GM23248 (cell line): Measurements from ENCODE around the gene RNPEP. TPM values are rescaled to one million over a fixed set of nuclear protein-coding genes. Genes with fewer than 3 reads are reported as not detected.
"Not testable (repeated sequence)": the region's sequence is repeated elsewhere in the genome, so short reads cannot be mapped to it uniquely, and the experiment has no call there.

Experiments
- DNase-seq: peaks from one replicate; pipeline ENCODE4 v3.0.0-alpha.2; 2015
- H2AFZ ChIP-seq: fragments of 200-600 bp; sonication (generic); 2 replicates; pipeline ENCODE4 v1.6.1; 2016; ENCODE audit warnings: antibody characterized with exemption
- H3F3A ChIP-seq: fragments of 200-600 bp; sonication (generic); 2 replicates; pipeline ENCODE4 v1.6.1; 2016; ENCODE audit warnings: mild to moderate bottlenecking, antibody characterized with exemption, mixed run types; ENCODE audit not compliant: insufficient read depth
- H3K27ac ChIP-seq: fragments of 200-600 bp; sonication (generic); 2 replicates; pipeline ENCODE4 v1.5.1; 2016; ENCODE audit warnings: mild to moderate bottlenecking
- H3K27me3 ChIP-seq: fragments of 200-600 bp; sonication (generic); replicated peaks from 2 replicates; pipeline ENCODE4 v1.6.1; 2016; ENCODE audit warnings: mild to moderate bottlenecking; ENCODE audit not compliant: insufficient read depth
- H3K36me3 ChIP-seq: fragments of 200-600 bp; sonication (generic); 2 replicates; pipeline ENCODE4 v1.6.1; 2016; ENCODE audit warnings: low read depth, mild to moderate bottlenecking
- H3K4me1 ChIP-seq: fragments of 200-600 bp; sonication (generic); 2 replicates; pipeline ENCODE4 v1.6.1; 2016; ENCODE audit warnings: mild to moderate bottlenecking; ENCODE audit not compliant: insufficient read depth
- H3K4me2 ChIP-seq: fragments of 200-600 bp; sonication (generic); one replicate; pipeline ENCODE4 v1.6.1; 2016; ENCODE audit warnings: mild to moderate bottlenecking; ENCODE audit not compliant: unreplicated experiment
- H3K4me3 ChIP-seq: fragments of 200-600 bp; sonication (generic); 2 replicates; pipeline ENCODE4 v1.5.1; 2016; ENCODE audit warnings: mild to moderate bottlenecking
- H3K79me2 ChIP-seq: fragments of 200-600 bp; sonication (generic); 2 replicates; pipeline ENCODE4 v1.6.1; 2016; ENCODE audit warnings: mild to moderate bottlenecking; ENCODE audit not compliant: insufficient read depth
- H3K9ac ChIP-seq: fragments of 200-600 bp; sonication (generic); 2 replicates; pipeline ENCODE4 v1.6.1; 2016; ENCODE audit warnings: mild to moderate bottlenecking
- H3K9me2 ChIP-seq: fragments of 200-600 bp; sonication (generic); 2 replicates; pipeline ENCODE4 v1.6.1; 2016; ENCODE audit warnings: mixed run types, mild to moderate bottlenecking, moderate library complexity; ENCODE audit not compliant: insufficient read depth
- H3K9me3 ChIP-seq: fragments of 200-600 bp; sonication (generic); one replicate; pipeline ENCODE4 v1.6.1; 2017; ENCODE audit warnings: low read depth
- H4K20me1 ChIP-seq: fragments of 200-600 bp; sonication (generic); 2 replicates; pipeline ENCODE4 v1.6.0; 2016; ENCODE audit not compliant: insufficient read depth
- EZH2 ChIP-seq: fragments of 200-600 bp; sonication (generic); IDR thresholded peaks from 2 replicates; pipeline ENCODE4 v1.6.1; 2018; ENCODE audit warnings: antibody characterized with exemption, mild to moderate bottlenecking; ENCODE audit not compliant: insufficient read depth, poor library complexity, severe bottlenecking
- EZH2phosphoT487 ChIP-seq: fragments of 200-600 bp; sonication (generic); IDR thresholded peaks from 2 replicates; pipeline ENCODE4 v1.6.1; 2018; ENCODE audit warnings: antibody characterized with exemption, moderate library complexity, mild to moderate bottlenecking, low read depth; ENCODE audit not compliant: insufficient read depth
- WGBS, 2 experiments: methylation state at CpG; one replicate each; pipeline ENCODE4 v1.1.6; 2015 to 2017; ENCODE audit warnings: low lambda C conversion rate in 2 of 2, low coverage in 1 of 2; ENCODE audit errors: missing lambda C conversion rate in 2 of 2; 5-methylcytosine and 5-hydroxymethylcytosine counted together
- in situ Hi-C: fragments of 300-500 bp; cut with MboI; formaldehyde crosslinking; loops from 2 replicates; pipeline ENCODE4 v1.15.0; 2020
- polyA plus RNA-seq: library from polyadenylated mRNA; unstranded; fragments of >200 nt; fragmentation: Nextera tagmentation; extraction: Ambion mirVana; gene quantifications from 2 replicates; pipeline ENCODE4 v1.2.1, GENCODE V29; 2016
- total RNA-seq: library from RNA; depleted of rRNA; stranded (reverse); fragments of >200 nt; shearing (Covaris generic); gene quantifications from 2 replicates; pipeline ENCODE4 v1.2.3, GENCODE V29; 2014

RNPEP gene
- total and polyA plus RNA-seq, 2 experiments from 2014 or later = 68.6 to 80.5 TPM

- Histone ChIP-seq H2AFZ (no peak overlapping the region), H4K20me1 (no peaks in the 10 kb centered on the region), H3K9me3 (no peaks in the 10 kb centered on the region), H3K4me2 (no peak overlapping the region), H3K79me2 (no peaks in the 10 kb centered on the region), H3K27me3 (no peaks in the 10 kb centered on the region), H3K36me3 (no peaks in the 10 kb centered on the region), H3K4me3 (no peak overlapping the region), H3F3A (no peaks in the 10 kb centered on the region; the same call in 1 of the 2 replicates), H3K4me1 (no peaks in the 10 kb centered on the region), H3K9ac (no peak overlapping the region), H3K9me2 (no peaks in the 10 kb centered on the region), H3K27ac (no peak overlapping the region)
- in situ Hi-C loops = no loop called here
- no peak for DNase-seq
- 89 to 92% methylated on average over 20 to 21 of the region's 21 CpGs for WGBS, 2 experiments
- TF ChIP-seq EZH2 = no peak
- TF ChIP-seq EZH2phosphoT487 = no peak
These were observed 34.6 kb downstream of the RNPEP start for GRCh38 chr1:202016811-202017748.

GRCh38 chr1:202017749-202018467, 35.5 kb downstream of the RNPEP start:
- H2AFZ ChIP-seq = no peak overlapping the region
- H3K4me3 ChIP-seq = no peak overlapping the region
- no peaks in the 10 kb centered on the region for H3K4me1 ChIP-seq
- no peaks in the 10 kb centered on the region for H4K20me1 ChIP-seq
- 46 to 49% methylated on average over 17 to 18 of the region's 18 CpGs for WGBS, 2 experiments
- TF ChIP-seq EZH2 (no peak), EZH2phosphoT487 (no peak)
- no peaks in the 10 kb centered on the region for H3K79me2 ChIP-seq
- DNase-seq = no peak
- no peaks in the 10 kb centered on the region for H3K9me3 ChIP-seq
- no peak overlapping the region for H3K27ac ChIP-seq
- no peaks in the 10 kb centered on the region for H3K36me3 ChIP-seq
- H3K27me3 ChIP-seq = no peaks in the 10 kb centered on the region
- no peak overlapping the region for H3K9ac ChIP-seq
- no peaks in the 10 kb centered on the region; the same call in 1 of the 2 replicates for H3F3A ChIP-seq
- no peaks in the 10 kb centered on the region for H3K9me2 ChIP-seq
- no peak overlapping the region for H3K4me2 ChIP-seq
- in situ Hi-C loops = no loop called here

- Histone ChIP-seq H3K36me3 (no peaks in the 10 kb centered on the region), H3K27me3 (no peaks in the 10 kb centered on the region), H3F3A (no peaks in the 10 kb centered on the region; the same call in 1 of the 2 replicates), H3K27ac (no peak overlapping the region), H3K4me3 (no peak overlapping the region), H4K20me1 (no peaks in the 10 kb centered on the region), H3K4me1 (no peaks in the 10 kb centered on the region), H3K4me2 (no peak overlapping the region), H3K9me3 (no peaks in the 10 kb centered on the region), H3K79me2 (no peaks in the 10 kb centered on the region), H3K9me2 (no peaks in the 10 kb centered on the region), H3K9ac (no peak overlapping the region), H2AFZ (no peak overlapping the region)
- DNase-seq = no peak
- TF ChIP-seq EZH2phosphoT487 (no peak), EZH2 (no peak)
- in situ Hi-C loops = no loop called here
- 51 to 52% methylated on average over 19 of the region's 19 CpGs for WGBS, 2 experiments
These were observed 36.2 kb downstream of the RNPEP start for GRCh38 chr1:202018468-202019234.

- not testable (repeated sequence) for H3K79me2 ChIP-seq
These were observed 36.7 kb downstream of the RNPEP start for GRCh38 chr1:202019235-202019558.

More at GRCh38 chr1:202019235-202019558, 36.7 kb downstream of the RNPEP start:
- H3K4me1 ChIP-seq, H3K4me3 ChIP-seq, H3K4me2 ChIP-seq, H3K9me2 ChIP-seq, H3K9ac ChIP-seq, H3K27me3 ChIP-seq, DNase-seq, H2AFZ ChIP-seq, H4K20me1 ChIP-seq, H3K27ac ChIP-seq, in situ Hi-C loops, H3K9me3 ChIP-seq, H3K36me3 ChIP-seq, H3F3A ChIP-seq: not testable (repeated sequence)
- WGBS, 2 experiments = 78 to 79% methylated on average over 7 to 8 of the region's 8 CpGs
